Fibroblast of skin of abdomen (primary cell): ENCODE data around the gene ZNF681.
"Not testable (repeated sequence)": the region's sequence is repeated elsewhere in the genome, so short reads cannot be mapped to it uniquely, and the experiment has no call there.

Source experiments
- DNase-seq: peaks from one replicate; pipeline ENCODE4 v3.0.0-alpha.2; 2013

ZNF681 gene

GRCh38 chr19:23772675-23773063, 14.0 kb upstream of the ZNF681 start:
- DNase-seq, result no peak

- DNase-seq, result no peak
Observed at GRCh38 chr19:23771761-23772674, 13.3 kb upstream of the ZNF681 start.

DNA sequence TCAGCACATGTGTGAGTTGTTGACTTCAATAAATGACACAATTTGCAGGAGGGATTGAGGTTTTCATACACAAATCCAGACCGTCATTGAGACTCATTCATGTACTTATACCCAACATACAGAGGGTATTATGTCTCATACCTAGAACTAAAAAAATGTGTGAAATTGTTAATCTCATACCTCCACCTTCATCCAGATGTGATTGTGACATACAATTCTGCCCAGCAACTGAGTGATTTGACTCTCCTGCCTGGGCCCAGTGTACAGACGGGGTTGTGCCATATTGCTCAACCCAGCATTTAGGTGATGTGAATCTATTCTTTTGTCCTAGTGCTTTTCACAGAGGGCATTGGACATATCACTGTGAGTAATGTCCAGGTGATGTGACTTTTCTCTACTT, 12.6 kb upstream of the ZNF681 start:
- no peak for DNase-seq

GRCh38 chr19:23770672-23771250, 12.1 kb upstream of the ZNF681 start:
- DNase-seq, result no peak

DNA sequence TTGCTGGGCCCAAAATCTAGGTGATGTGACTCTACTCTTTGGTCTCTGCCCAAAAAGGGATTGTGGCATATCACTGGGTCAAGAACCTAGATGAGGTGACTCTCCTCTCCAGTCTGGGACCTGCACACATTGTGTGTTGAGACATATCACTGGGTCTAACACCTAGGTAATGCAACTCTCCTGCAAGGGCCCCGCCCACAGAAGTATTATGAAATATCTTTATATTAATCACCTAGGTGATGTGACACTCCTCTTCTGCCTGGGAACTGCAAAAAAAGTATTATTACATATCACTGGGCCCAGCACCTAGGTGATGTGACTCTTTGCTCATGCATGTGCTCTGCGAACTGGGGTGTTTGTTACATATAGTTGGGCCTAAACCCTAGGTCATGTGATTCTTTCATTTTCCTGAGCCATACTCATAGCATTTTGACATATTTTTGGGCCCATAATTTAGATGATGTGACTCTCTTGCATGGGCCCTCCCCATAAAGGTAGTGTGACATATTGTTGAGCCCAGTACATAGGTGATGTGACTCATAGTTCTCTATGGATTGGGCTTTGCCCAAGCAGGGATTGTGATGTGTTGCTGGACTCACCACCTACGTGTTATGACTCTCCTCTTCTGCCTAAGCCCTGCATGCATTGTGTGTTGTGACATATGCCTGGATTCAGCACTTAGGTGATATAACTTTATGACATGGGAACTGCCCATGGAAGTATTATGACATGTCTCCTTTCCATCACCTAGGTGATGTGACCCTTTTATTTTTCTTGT, 11.2 kb upstream of the ZNF681 start:
- no peak for DNase-seq

DNA sequence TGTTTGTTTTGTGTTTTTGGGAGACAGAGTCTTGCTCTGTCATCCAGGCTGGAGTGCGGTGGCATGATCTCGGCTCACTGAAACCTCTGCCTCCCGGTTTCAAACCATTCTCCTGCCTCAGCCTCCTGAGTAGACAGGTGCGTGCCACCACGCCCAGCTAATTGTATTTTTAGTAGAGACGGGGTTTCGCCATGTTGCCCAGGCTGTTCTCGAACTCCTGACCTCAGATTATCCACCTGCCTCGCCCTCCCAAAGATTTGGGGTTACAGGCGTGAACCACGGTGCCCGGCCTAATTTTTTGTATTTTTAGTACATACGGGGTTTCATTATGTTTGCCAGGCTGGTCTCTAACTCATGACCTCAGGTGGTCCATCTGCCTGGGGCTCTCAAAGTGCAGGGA, 8.3 kb upstream of the ZNF681 start:
- no peak for DNase-seq

DNA sequence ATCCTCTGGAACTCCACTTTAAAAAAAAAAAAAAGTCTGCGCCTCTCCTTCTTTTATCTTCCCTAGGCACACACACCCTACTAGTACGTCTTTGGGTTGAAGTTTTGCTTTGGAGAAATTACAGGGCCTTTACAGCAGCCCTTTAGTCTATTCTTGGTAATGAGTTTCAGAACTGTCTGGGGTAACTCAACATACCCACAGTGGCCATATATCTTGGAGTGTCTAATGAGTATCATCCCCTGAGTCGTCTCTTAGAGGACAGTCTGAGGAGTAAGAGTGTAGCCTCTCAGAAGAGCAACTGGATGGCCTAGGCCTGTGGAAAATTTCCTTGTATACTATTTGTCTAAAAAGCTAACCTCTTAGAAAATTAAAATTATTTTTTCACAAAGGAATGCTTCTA, 6.1 kb upstream of the ZNF681 start:
- no peak for DNase-seq

DNA sequence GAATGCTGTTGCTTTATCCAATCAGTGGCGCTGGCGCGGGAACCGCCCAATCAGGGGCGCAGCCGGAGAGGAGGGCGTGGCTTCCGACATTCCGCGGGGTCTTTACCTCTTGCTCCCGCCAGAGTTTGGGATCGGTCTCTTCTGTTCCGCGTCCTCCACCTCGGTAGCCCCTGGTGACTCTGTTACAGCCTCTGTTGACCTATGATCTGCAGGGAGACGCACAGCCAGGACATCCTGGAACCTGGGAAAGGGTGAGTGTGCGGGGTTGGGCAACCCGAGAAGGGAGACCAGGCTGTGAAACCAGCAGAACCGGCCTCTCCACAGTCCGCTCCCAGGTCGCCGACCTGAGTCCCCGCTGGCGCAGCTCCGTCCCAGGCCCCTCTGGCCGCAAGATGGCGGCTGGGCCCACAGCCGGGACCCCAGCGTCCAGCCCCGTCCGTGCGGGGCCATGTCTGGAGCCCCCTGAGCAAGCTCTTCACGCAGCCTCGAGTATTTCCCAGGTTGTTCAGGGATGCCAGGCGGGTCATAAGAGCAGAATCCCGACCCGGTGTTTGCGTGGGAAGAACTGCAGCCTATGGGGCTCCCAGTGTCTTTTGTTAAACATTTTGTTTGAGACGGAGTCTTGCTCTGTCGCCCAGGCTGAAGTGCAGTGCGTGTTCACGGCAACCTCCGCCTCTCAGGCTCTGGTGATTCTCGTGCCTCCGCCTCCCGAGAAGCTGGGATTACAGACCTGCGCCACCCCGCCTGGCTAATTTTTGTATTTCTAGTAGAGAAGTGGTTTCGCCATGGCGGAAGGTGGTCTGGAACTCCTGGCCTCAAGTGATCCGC, 4.4 kb upstream of the ZNF681 start:
- peak; percentile 51 for DNase-seq

DNA sequence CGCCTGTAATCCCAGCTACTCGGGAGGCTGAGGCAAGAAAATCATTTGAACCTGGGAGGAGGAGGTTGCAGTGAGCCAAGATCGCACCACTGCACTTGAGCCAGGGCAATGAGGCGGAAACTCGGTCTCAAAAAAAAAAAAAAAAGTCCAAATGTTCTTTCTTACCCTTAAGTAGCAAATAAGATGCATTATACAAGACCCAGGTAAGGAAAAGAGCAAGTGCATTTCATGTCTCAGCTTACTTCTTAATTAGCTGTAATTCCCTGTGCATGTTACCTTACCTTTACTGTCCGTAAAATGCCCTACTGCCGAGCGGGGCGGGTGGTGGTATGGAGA, 3.8 kb upstream of the ZNF681 start:
- no peak for DNase-seq

DNA sequence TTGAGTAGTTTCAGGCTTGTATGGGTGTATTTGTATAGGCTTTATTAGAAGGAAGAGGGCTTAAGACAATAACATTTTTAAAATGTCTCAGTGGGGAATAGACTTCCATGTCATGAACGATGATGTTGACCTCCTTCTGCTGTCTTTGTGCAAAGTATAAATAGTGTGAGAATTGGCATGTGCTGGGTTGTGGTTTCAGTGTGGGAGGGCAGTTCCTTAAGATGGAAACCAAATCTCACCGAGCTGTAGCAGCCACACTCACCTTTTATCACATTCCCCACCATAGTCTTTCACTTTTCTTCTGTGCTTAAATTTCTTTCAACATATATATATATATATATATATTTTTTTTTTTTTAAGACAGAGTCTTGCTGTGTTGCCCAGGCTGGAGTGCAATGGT, 1.6 kb upstream of the ZNF681 start:
- DNase-seq, result not testable (repeated sequence)

GRCh38 chr19:23743633-23744232, 15.0 kb downstream of the ZNF681 start:
- not testable (repeated sequence) for DNase-seq

DNA sequence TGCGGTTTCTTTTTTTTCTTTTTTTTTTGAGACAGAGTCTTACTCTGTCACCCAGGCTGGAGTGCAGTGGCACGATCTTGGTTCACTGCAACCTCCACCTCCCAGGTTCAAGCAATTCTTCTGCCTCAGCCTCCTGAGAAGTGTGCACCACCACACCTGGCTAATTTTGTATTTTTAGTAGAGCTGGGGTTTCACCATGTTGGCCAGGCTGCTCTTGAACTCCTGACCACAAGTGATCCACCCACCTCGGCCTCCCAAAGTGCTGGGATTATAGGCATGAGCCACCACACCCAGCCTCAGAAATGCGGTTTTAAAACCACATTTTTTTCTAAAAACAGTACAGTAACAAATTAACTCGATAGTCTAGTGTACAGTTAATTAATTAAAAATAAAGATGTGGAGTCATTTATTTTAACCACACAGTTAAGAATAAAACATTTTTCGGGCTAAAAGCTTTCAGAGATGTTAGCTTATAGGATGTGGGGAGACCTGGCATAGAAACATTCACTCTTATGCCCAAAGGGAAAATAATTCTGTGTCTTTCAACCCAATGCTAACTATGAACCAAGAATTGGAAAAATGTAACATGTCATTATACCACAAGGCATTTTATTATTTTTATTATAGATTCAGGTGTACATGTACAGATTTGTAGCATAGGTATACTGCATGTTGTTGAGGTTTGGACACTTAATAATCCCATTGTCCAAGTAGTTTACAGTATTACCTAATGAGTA, 27.8 kb downstream of the ZNF681 start:
- DNase-seq, result not testable (repeated sequence)

DNA sequence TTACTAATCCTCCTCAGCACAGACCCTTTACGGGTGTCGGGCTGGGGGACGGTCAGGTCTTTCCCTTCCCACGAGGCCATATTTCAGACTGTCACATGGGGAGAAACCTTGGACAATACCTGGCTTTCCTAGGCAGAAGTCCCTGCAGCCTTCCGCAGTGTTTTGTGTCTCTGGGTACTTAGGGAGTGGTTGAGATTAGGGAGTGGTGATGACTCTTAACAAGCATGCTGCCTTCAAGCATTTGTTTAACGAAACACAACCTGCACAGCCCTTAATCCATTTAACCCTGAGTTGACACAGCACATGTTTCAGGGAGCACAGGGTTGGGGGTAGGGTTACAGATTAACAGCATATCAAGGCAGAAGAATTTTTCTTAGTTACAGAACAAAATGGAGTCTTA, 34.5 kb downstream of the ZNF681 start:
- not testable (repeated sequence) for DNase-seq

DNA sequence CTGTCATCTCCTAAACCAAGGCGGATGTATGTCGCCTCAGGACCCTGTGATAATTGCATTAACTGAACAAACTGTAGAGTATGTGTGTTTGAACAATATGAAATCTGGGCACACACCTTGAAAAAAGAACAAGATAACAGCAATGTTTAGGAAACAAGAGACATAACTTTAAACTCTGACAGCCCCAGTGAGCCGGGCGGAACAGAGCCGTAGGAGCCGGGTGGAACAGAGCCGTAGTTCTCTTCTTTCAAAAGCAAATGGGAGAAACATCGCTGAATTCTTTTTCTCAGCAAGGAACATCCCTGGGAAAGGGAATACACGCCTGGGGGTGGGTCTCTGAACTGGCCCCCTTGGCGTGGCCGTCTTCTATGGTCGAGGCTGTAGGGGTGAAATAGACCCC, 39.9 kb downstream of the ZNF681 start:
- no peak for DNase-seq

DNA sequence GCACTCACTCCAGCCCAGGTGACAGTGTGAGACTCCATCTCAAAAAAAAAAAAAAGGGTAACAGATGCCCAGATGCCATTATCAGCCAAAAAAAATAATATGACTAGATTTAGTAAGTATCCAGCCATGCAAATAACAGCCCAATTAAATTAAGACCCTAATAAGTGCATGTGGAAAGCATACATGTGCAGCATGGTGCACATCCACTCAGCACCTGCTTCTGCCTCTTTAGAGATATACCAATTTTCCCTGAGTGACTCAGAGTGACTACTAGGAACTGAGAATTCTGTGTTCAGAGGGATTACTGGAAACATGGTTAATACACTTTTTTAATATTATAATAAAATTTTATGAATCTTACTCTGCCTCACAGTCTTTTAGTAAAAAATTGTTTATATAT, 41.9 kb downstream of the ZNF681 start:
- no peak for DNase-seq

DNA sequence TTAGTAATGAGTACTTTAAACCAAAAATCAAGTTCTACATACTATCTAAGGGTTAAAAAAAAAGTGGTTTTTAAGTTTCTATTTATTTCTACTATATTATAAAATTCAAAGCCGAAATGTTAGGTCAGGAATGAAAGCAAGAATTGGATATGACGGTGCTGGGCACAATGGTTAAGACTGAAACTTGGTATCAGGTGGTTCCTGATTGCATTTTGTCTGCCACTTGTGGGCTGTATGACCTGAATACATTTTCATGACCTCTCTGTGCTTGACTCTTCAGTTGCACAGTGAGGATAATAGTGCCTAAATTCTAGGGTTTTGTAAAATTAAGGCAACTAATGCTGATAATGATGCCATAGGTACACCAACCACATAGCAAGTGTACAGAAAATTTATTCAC, 49.3 kb downstream of the ZNF681 start:
- DNase-seq, result no peak

- DNase-seq, result no peak
Observed at GRCh38 chr19:23706657-23707056, 52.0 kb downstream of the ZNF681 start.

DNA sequence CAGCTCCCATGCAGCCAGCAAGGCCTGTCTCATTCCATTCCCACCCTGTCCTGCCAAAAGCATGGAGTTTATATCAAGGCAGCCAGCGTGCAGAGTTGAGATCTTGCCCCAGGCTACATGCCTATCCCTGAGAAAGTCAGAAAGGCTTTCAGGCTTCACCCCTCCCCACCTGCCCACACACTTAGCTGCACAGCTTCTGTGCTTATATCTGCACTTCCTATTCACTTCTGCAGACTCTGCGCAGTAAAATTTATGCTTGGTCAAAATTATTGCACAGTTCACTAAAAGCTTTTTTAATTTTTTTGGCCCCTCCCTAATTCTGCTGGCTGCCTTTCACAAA, 59.2 kb downstream of the ZNF681 start:
- no peak for DNase-seq

GRCh38 chr19:23698711-23699520, 59.8 kb downstream of the ZNF681 start:
- no peak for DNase-seq

- DNase-seq, result not testable (repeated sequence)
Observed at GRCh38 chr19:23692937-23693336, 65.8 kb downstream of the ZNF681 start.
